Lung (tissue), 12 donors: Measurements from ENCODE around the gene ATP6AP1. TPM values are rescaled to one million over a fixed set of nuclear protein-coding genes. Genes with fewer than 3 reads are reported as not detected.
"Not testable (repeated sequence)": the region's sequence is repeated elsewhere in the genome, so short reads cannot be mapped to it uniquely, and the experiment has no call there.

Experiments used
- ATAC-seq: fragments of 200-7000 bp; cut with Tn5 transposase; one replicate; pipeline ENCODE4 v1.9.1; 2020; ENCODE audit warnings: moderate number of reproducible peaks; ENCODE audit not compliant: insufficient read depth, low FRiP score
- DNase-seq, 3 donors: peaks; one replicate each; pipeline ENCODE4 v3.0.0-alpha.2; 2013 to 2017
- H3K27ac ChIP-seq, 2 donors: one replicate each; pipeline ENCODE4 v1.5.1; 2013; ENCODE audit warnings: mild to moderate bottlenecking in 2 of 2, moderate library complexity in 2 of 2, control low read depth in 1 of 2, inconsistent platforms in 1 of 2, low read depth in 1 of 2, low read length in 1 of 2
- H3K27me3 ChIP-seq, 3 donors: one replicate each; pipeline ENCODE4 v1.5.1; 2013; ENCODE audit warnings: low read length in 2 of 3; ENCODE audit not compliant: control insufficient read depth in 3 of 3, insufficient read depth in 3 of 3
- H3K36me3 ChIP-seq, 4 donors: one replicate each; pipeline ENCODE4 v1.5.1; 2013; ENCODE audit warnings: low read length in 4 of 4, mild to moderate bottlenecking in 1 of 4, moderate library complexity in 1 of 4; ENCODE audit not compliant: control insufficient read depth in 4 of 4, insufficient read depth in 4 of 4
- H3K4me1 ChIP-seq, 5 donors: one replicate each; pipeline ENCODE4 v1.5.1; 2013; ENCODE audit warnings: low read length in 5 of 5, mild to moderate bottlenecking in 2 of 5, moderate library complexity in 1 of 5; ENCODE audit not compliant: control insufficient read depth in 5 of 5, insufficient read depth in 5 of 5
- H3K4me3 ChIP-seq: one replicate; pipeline ENCODE4 v1.5.1; 2013; ENCODE audit warnings: mild to moderate bottlenecking, control low read depth, moderate library complexity
- H3K9ac ChIP-seq, 2 donors: one replicate each; pipeline ENCODE4 v1.5.1; 2013; ENCODE audit warnings: low read length in 2 of 2, control low read depth in 1 of 2; ENCODE audit not compliant: insufficient read depth in 1 of 2
- H3K9me3 ChIP-seq, 4 donors: one replicate each; pipeline ENCODE4 v1.5.1; 2013; ENCODE audit warnings: low read length in 3 of 4, mild to moderate bottlenecking in 1 of 4, moderate library complexity in 1 of 4; ENCODE audit not compliant: control insufficient read depth in 4 of 4, insufficient read depth in 3 of 4
- CTCF ChIP-seq: IDR thresholded peaks from 2 replicates; pipeline ENCODE4 v1.5.1; 2012; ENCODE audit warnings: mild to moderate bottlenecking; ENCODE audit errors: control extremely low read depth, extremely low read depth
- WGBS, 2 donors: extraction: QIAGEN DNeasy Blood & Tissue Kit; methylation state at CpG; one replicate each; pipeline ENCODE4 v1.1.7; 2013; 5-methylcytosine and 5-hydroxymethylcytosine counted together
- polyA plus RNA-seq, 2 donors: library from polyadenylated mRNA; stranded (reverse); fragments of 200-250 nt; gene quantifications; one replicate each; pipeline ENCODE4 v1.2.1, GENCODE V29; 2013
- total RNA-seq, 2 donors: library from RNA; depleted of rRNA in 1 of 2; stranded (reverse); fragments of >200 nt in 1 of 2; gene quantifications; one replicate each; pipeline ENCODE4 v1.2.1, GENCODE V29; 2014 to 2021
- donor health status: control.
- donor health status: control.
- donor health status: Bipolar disorder and iron deficiency.
- donor health status: healthy.
- donor health status: DM: yes; HTN: yes; CAD: no.

ATP6AP1 gene
- total and polyA plus RNA-seq, 4 donors = 73.7 to 220 (median 113) TPM

DNA sequence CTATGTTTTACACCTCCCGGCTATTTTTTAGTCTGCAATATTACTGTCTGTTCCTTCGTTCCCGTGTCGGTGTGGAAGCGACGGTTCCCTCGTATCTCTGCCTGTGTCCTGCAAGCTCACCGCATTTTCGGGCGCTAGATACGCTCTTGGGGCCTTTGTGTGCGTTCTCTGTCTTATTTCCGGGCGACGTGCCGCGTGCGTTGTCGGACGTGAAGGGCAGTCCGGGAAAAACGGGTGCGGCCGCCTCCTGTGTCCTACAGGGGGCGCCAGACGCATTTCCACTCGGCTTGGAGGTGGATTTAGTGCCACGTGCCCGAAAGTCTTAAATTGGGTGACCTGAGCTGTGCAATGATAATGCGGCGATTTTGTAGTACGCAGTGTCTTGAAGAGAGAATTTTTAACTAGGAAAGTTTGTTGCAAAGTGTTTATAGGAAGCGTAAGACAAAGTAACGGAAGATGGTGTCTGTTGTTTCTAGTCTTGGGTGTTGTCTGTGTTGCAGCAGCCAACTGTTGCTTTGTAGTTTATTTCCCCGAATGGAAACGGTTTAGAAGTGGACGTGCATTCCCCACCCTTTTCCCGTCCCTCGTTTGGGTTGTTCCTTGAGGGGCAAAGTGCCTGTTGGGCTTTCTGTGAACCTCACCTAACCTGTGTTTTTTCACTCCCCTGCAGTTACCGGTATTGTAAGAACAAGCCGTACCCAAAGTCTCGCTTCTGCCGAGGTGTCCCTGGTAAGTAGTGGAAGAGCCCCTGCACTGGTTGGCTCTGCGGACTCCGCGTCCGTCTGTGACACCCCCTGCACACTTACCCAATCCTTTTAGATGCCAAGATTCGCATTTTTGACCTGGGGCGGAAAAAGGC lies 29.6 kb upstream of the ATP6AP1 start:
- WGBS, 2 donors = 3 to 38% methylated on average over 49 of the region's 49 CpGs
- Histone ChIP-seq H3K9me3 (peaks cover 0 to 5% (median 2%) of the 10 kb centered on the region in 4 donors), H3K27ac (peak overlapping the region; percentile 97 to 98), H3K4me1 (peaks cover 0 to 16% (median 0%) of the 10 kb centered on the region in 5 donors), H3K27me3 (no peaks in the 10 kb centered on the region), H3K9ac (peak overlapping the region; percentile 94 to 98), H3K4me3 (peak overlapping the region; percentile 70), H3K36me3 (peaks cover 4 to 18% (median 13%) of the 10 kb centered on the region in 4 donors)
- ATAC-seq = peak; percentile 49
- peak; percentile 53 for TF ChIP-seq CTCF
- peak; percentile 89 to 90 (median 90) for DNase-seq

DNA sequence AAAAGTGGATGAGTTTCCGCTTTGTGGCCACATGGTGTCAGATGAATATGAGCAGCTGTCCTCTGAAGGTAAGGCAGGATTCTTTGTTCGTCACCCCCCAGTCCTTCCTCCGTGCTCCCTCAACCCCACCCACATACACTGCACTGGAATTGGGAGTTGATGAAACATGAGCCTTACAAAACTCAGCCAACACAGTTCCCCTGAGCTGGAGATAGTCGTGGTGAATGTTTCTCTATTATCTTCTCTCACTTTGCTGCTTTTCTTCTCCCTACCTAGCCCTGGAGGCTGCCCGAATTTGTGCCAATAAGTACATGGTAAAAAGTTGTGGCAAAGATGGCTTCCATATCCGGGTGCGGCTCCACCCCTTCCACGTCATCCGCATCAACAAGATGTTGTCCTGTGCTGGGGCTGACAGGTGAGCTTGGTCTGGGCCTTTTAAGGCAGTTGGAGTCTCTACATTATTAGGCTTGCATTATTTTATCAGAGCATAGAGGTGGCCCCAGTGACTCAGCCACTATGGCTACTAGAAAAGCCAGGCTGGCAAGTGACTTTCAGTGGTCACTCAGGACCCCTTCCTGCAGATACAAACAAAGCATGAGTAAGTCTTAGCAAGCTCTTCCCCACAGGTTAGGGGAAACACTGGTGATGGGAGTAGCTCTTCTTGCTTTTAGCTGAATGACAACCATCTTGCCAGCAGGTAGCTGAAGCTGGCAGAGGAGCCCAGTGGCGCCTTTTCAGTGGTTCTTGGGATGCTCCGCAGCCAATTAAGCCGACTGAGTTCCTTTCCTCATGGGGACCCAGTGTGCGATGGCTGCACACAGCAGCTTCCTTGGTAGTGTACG lies 28.7 kb upstream of the ATP6AP1 start:
- Histone ChIP-seq H3K4me1 (peaks cover 0 to 16% (median 0%) of the 10 kb centered on the region in 5 donors), H3K27ac (peak overlapping the region; percentile 41 to 62), H3K4me3 (peak overlapping the region; percentile 70), H3K27me3 (no peaks in the 10 kb centered on the region), H3K9ac (peak overlapping the region; percentile 94 to 98), H3K36me3 (peaks cover 4 to 18% (median 13%) of the 10 kb centered on the region in 4 donors), H3K9me3 (peaks cover 0 to 5% (median 2%) of the 10 kb centered on the region in 4 donors)
- ATAC-seq = no peak
- WGBS, 2 donors = 41 to 60% methylated on average over 13 to 14 of the region's 14 CpGs
- TF ChIP-seq CTCF = no peak
- DNase-seq = no peak

GRCh38 chrX:154400369-154400817 lies 28.1 kb upstream of the ATP6AP1 start:
- H3K4me3 ChIP-seq, H3K27me3 ChIP-seq, DNase-seq, ATAC-seq, H3K9ac ChIP-seq, H3K9me3 ChIP-seq, H3K27ac ChIP-seq: not testable (repeated sequence)
- H3K36me3 ChIP-seq = peaks cover 4 to 18% (median 13%) of the 10 kb centered on the region in 4 donors
- H3K4me1 ChIP-seq = peaks cover 0 to 16% (median 0%) of the 10 kb centered on the region in 5 donors
- WGBS, 2 donors = 80 to 94% methylated on average over 5 to 6 of the region's 6 CpGs
